LNCaP clone FGC (cell line): ENCODE data around the gene XRCC4.
"Not testable (repeated sequence)": the region's sequence is repeated elsewhere in the genome, so short reads cannot be mapped to it uniquely, and the experiment has no call there.

Experiments
- DNase-seq: peaks from one replicate; pipeline ENCODE4 v3.0.0-alpha.2; 2011; ENCODE audit warnings: low read depth
- H3K4me3 ChIP-seq: 2 replicates; pipeline ENCODE4 v1.5.1; 2011; ENCODE audit warnings: mild to moderate bottlenecking, low read depth, low read length, control low read depth
- CTCF ChIP-seq: IDR thresholded peaks from 2 replicates; pipeline ENCODE4 v1.5.1; 2012; ENCODE audit warnings: mild to moderate bottlenecking; ENCODE audit not compliant: control insufficient read depth, insufficient read depth; ENCODE audit errors: extremely low read depth

Gene XRCC4

DNA sequence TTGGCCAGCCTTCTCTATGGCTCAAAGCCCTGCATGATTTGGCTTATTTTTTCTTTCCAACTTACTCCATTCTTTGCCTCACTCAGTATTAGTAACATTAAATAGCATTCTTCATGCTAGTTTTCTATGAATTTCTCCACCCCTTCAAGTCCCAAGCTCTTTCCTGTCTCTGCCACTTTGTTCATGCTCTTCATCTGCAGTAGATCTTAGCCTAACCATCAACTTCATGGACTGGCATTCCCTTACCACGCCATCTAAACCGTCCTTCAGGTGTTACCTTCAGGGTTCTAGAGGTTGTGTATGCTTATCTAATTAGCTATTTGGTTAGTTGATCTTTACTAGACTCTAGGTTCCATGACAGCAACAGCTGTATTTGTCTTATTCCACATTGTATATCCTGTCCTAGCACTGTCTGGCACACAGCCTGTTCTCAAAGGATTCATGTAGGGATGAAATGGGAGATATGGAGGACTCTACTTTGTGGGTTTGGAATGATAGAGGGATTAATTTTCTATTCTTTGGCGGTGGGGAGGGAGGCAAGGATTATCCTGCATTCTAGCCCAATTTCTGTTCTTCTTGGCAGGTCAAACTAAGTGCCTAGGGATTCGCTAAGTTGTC, 26.5 kb upstream of the XRCC4 start:
- TF ChIP-seq CTCF = no peak
- DNase-seq = no peak
- no peak overlapping the region for H3K4me3 ChIP-seq

DNA sequence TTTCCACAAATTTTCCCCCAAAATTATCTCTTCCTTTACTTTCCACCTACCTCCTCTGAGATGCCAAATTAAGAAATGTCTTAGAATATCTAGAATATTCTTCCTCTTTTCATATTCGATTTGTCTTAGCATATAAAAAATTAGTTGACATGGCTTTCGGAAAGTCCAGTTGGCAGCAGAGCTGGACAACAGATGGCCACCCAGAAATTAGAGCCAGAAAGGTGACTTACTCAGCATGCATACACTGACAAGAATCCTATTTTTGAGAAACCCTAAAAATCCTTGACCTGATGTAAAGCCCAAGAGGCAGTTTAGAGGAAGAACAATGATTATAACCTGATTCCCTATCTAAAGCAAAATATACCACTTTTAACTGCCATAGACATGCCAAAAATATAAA, 22.2 kb upstream of the XRCC4 start:
- no peak for DNase-seq
- H3K4me3 ChIP-seq = no peak overlapping the region
- no peak for TF ChIP-seq CTCF

DNA sequence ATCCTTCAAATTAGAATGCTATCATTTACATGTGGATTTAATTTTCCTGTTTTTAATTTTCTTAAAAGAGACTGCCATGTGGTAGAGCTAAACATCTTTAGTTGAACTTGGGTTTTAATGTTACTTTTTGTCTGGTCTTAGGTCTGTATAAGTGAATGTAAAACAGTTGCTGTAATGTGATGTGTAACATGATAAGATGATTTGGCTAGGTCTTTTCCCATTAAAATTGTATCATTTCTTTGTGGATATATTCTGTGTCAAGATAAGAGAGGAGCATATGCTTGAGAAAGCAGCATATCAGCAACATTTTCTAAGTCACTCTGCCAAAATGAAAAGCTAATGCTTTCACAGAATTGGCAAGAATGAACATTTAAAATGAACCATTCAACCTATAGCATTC, 18.6 kb upstream of the XRCC4 start:
- no peak for DNase-seq
- no peak for TF ChIP-seq CTCF
- no peak overlapping the region for H3K4me3 ChIP-seq

DNA sequence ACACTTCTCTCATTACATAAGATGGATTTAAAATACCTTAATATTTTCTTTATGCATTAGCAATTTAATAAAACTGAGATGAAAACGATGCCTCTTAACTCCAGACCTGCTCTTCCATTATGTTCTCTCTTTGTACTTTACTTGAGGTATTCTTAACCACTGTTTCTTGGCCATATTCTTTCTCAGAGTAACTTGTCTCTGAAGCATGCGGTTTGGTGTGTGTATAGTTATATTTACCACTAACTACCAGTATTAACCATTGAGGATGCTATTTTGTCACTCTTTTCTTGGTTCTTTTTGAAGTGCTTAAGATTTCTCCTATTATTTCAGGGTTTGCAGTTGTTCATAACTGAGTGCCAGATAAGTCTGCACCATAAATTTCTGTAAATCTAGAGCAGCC, 18.0 kb upstream of the XRCC4 start:
- no peak for DNase-seq
- no peak overlapping the region for H3K4me3 ChIP-seq
- no peak for TF ChIP-seq CTCF

GRCh38 chr5:83066548-83067110, 10.7 kb upstream of the XRCC4 start:
- DNase-seq = no peak
- TF ChIP-seq CTCF = no peak
- H3K4me3 ChIP-seq = no peak overlapping the region

DNA sequence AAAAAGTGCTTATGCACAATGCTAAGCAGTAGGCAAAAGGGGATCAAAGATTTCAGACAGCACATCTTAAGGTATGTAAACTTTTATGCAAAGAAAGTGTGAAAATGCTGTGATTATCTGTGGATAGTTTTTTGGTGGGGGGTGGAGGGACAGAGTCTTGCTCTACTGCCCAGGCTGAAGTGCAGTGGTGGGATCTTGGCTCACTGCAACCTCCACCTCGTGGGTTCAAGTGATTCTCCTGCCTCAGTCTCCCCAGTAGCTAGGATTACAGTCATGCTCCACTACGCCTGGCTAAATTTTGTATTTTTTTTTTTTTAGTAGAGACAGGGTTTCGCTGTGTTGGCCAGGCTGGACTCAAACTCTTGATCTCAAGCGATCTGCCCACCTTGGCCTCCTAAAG, 10.0 kb upstream of the XRCC4 start:
- not testable (repeated sequence) for H3K4me3 ChIP-seq, DNase-seq

DNA sequence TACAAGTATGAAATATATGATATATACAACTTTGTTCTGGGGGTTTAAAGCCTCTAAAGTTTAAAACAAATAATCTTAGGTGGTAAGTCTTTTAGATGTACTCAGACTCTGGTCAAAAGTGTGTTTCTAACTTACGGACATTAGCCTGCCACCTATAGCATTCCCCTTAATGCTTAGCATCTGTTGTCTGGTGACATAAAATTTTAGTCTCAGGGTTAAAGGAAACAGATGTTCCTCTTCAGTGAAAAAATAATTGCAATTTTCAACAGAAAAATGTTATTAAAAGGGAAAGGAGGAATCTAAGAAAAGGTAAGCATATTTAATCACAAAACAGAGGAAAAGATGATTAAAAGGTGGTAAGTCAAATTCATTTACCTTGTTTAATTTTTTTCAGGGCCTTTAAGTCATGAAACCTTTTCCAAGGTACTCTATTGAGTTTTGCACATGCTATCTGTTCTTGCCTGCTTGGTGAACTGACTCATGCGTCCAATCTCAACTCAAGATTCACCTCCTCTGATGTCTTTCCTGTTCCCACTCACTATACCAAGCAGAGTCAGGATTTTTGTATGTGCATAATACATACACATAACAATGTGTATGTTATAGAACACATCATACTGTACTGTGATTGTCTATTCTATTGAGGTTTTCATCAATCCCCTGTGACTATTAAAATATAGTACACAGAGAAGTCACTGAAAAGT, 8.1 kb upstream of the XRCC4 start:
- DNase-seq = no peak
- no peak for TF ChIP-seq CTCF
- no peak overlapping the region for H3K4me3 ChIP-seq
